Measurements from ENCODE around the gene GAS7.

- TF ChIP-seq CTCF (IDR thresholded peaks at IDR 0.05) (no peak), POLR2A (IDR thresholded peaks at IDR 0.05) (no peak)
Measured at GRCh38 chr17:10125531-10126275, 72.7 kb downstream of the GAS7 start.
